DMS53 (cell line): ENCODE results near the gene ARHGAP10.

Experiments used
- DNase-seq: peaks from one replicate; lab custom pipeline; 2025; lab: John Stamatoyannopoulos, UW

Gene ARHGAP10

GRCh38 chr4:148030193-148030873, 298.4 kb downstream of the ARHGAP10 start:
- DNase-seq = no peak

GRCh38 chr4:148034813-148035212, 302.9 kb downstream of the ARHGAP10 start:
- DNase-seq = no peak

- DNase-seq = no peak
Observed at GRCh38 chr4:148041606-148042329, 309.9 kb downstream of the ARHGAP10 start.

GRCh38 chr4:148044089-148044911, 312.4 kb downstream of the ARHGAP10 start:
- DNase-seq = no peak

- DNase-seq = peak; percentile 8
Observed at GRCh38 chr4:148044912-148045352, 313.0 kb downstream of the ARHGAP10 start.

GRCh38 chr4:148048598-148048997, 316.7 kb downstream of the ARHGAP10 start:
- no peak for DNase-seq

- no peak for DNase-seq
Observed at GRCh38 chr4:148051403-148051802, 319.5 kb downstream of the ARHGAP10 start.

GRCh38 chr4:148052448-148052847, 320.6 kb downstream of the ARHGAP10 start:
- DNase-seq = no peak

GRCh38 chr4:148053298-148054003, 321.6 kb downstream of the ARHGAP10 start:
- no peak for DNase-seq

- peak; percentile 2 for DNase-seq
Observed at GRCh38 chr4:148054275-148054674, 322.4 kb downstream of the ARHGAP10 start.

- no peak for DNase-seq
Observed at GRCh38 chr4:148055844-148056243, 324.0 kb downstream of the ARHGAP10 start.

GRCh38 chr4:148056879-148057278, 325.0 kb downstream of the ARHGAP10 start:
- peak; percentile 6 for DNase-seq

GRCh38 chr4:148057516-148057915, 325.6 kb downstream of the ARHGAP10 start:
- no peak for DNase-seq

- no peak for DNase-seq
Observed at GRCh38 chr4:148057984-148058859, 326.3 kb downstream of the ARHGAP10 start.

- no peak for DNase-seq
Observed at GRCh38 chr4:148059617-148060180, 327.8 kb downstream of the ARHGAP10 start.

GRCh38 chr4:148060264-148061140, 328.6 kb downstream of the ARHGAP10 start:
- DNase-seq = no peak

GRCh38 chr4:148061141-148061481, 329.2 kb downstream of the ARHGAP10 start:
- DNase-seq = no peak

GRCh38 chr4:148061795-148062194, 329.9 kb downstream of the ARHGAP10 start:
- DNase-seq = peak; percentile 47

GRCh38 chr4:148062301-148062950, 330.5 kb downstream of the ARHGAP10 start:
- DNase-seq = peak; percentile 32
